H1 (cell line): ENCODE data around the gene LTF.

ENCODE experiments used
- ATF2 ChIP-seq: IDR thresholded peaks from 2 replicates; pipeline ENCODE4 v1.6.1; 2012; ENCODE audit warnings: low read length, inconsistent platforms
- CEBPB ChIP-seq: IDR thresholded peaks from 2 replicates; pipeline ENCODE4 v1.6.1; 2012; ENCODE audit warnings: low read depth, low read length
- CHD2 ChIP-seq: IDR thresholded peaks from 2 replicates; pipeline ENCODE4 v1.6.1; 2012; ENCODE audit warnings: low read length, improper control_type of control experiment
- CREB1 ChIP-seq: IDR thresholded peaks from 2 replicates; pipeline ENCODE4 v1.6.1; 2012; ENCODE audit warnings: inconsistent platforms
- CTCF ChIP-seq, 3 experiments: IDR thresholded peaks; 1 replicate in 2 of 3; 2 replicates in 1 of 3; pipeline versions ENCODE4 v1.5.1 to v1.6.1; 2011; ENCODE audit warnings: low read length in 3 of 3, mild to moderate bottlenecking in 3 of 3, inconsistent platforms in 2 of 3, low read depth in 1 of 3, moderate library complexity in 1 of 3; ENCODE audit not compliant: insufficient read depth in 1 of 3; ENCODE audit errors: control extremely low read depth in 1 of 3
- EGR1 ChIP-seq: IDR thresholded peaks from 2 replicates; pipeline ENCODE4 v1.6.1; 2011; ENCODE audit warnings: low read depth, low read length, borderline replicate concordance
- EZH2 ChIP-seq: fragments of 200-600 bp; sonication (generic); IDR thresholded peaks from 2 replicates; pipeline ENCODE4 v1.7.1; 2012; ENCODE audit warnings: low read depth, mild to moderate bottlenecking, moderate library complexity, low read length, inconsistent platforms; ENCODE audit not compliant: severe bottlenecking
- GABPA ChIP-seq: IDR thresholded peaks from 2 replicates; pipeline ENCODE4 v1.6.1; 2011; ENCODE audit warnings: mild to moderate bottlenecking, low read length, moderate library complexity, borderline replicate concordance; ENCODE audit not compliant: insufficient read depth
- HDAC2 ChIP-seq, 2 experiments: fragments of 300-600 bp in 1 of 2; sonication (generic) in 1 of 2; IDR thresholded peaks; 2 replicates each; pipeline ENCODE4 v1.6.1; 2011 to 2012; ENCODE audit warnings: low read depth in 2 of 2, low read length in 2 of 2, mild to moderate bottlenecking in 2 of 2, moderate library complexity in 2 of 2, borderline replicate concordance in 1 of 2, inconsistent platforms in 1 of 2
- HDAC6 ChIP-seq: IDR thresholded peaks from one replicate; pipeline ENCODE4 v1.7.1; 2012; ENCODE audit warnings: low read depth, mild to moderate bottlenecking, inconsistent platforms, low read length, moderate library complexity
- JUND ChIP-seq: IDR thresholded peaks from 2 replicates; pipeline ENCODE4 v1.6.1; 2011; ENCODE audit warnings: mild to moderate bottlenecking, improper control_type of control experiment, low read length
- RAD21 ChIP-seq, 2 experiments: IDR thresholded peaks in 1 of 2; conservative IDR thresholded peaks in 1 of 2; 2 replicates each; pipeline ENCODE4 v1.6.1; 2011; ENCODE audit warnings: low read depth in 2 of 2, low read length in 2 of 2, improper control_type of control experiment in 1 of 2, inconsistent platforms in 1 of 2, mild to moderate bottlenecking in 1 of 2, moderate library complexity in 1 of 2
- TEAD4 ChIP-seq: IDR thresholded peaks from 2 replicates; pipeline ENCODE4 v1.6.1; 2012; ENCODE audit warnings: low read depth, low read length, inconsistent platforms, mixed read lengths
- USF2 ChIP-seq: IDR thresholded peaks from 2 replicates; pipeline ENCODE4 v1.6.1; 2011; ENCODE audit warnings: low read length, improper control_type of control experiment

GRCh38 chr3:46438831-46439230 lies 25.9 kb downstream of the LTF start:
- TF ChIP-seq ATF2 (no peak), HDAC2 (IDR thresholded peaks at IDR 0.05; ENCODE audit: borderline replicate concordance in 1 of 2, low read depth in 2 of 2, low read length in 2 of 2) (no peak), HDAC6 (no peak), CEBPB (no peak), EGR1 (no peak), CHD2 (no peak), EZH2 (no peak), CREB1 (no peak), CTCF (IDR thresholded peaks at IDR 0.05; ENCODE audit: control extremely low read depth in 1 of 3, insufficient read depth in 1 of 3, low read depth in 1 of 3, low read length in 3 of 3) (no peak), USF2 (no peak), JUND (no peak), RAD21 (IDR thresholded peaks at IDR 0.05 in 1 of 2, conservative IDR thresholded peaks at IDR 0.05 in 1 of 2; ENCODE audit: low read depth in 2 of 2, low read length in 2 of 2) (no peak), GABPA (no peak), TEAD4 (no peak)
